HEK293 (cell line): ENCODE results near the gene PHGDH.

Source experiments
- CTCF ChIA-PET: fragments of 350-600 bp; formaldehyde crosslinking; extraction: SDS; loops from one replicate; lab custom pipeline; 2021; ENCODE audit warnings: antibody characterized with exemption; lab: Yijun Ruan, JAX
- POLR2A ChIA-PET: fragments of 300-600 bp; formaldehyde crosslinking; extraction: SDS; loops from one replicate; lab custom pipeline; 2020; ENCODE audit warnings: antibody characterized with exemption, inconsistent platforms; lab: Yijun Ruan, JAX
- H3K27ac ChIP-seq: fragments of 200-500 bp; sonication (Bioruptor generic); 2 replicates; pipeline ENCODE4 v1.5.1; 2014; ENCODE audit warnings: low read depth, low read length, control low read depth, inconsistent platforms; ENCODE audit errors: extremely low read depth
- H3K36me3 ChIP-seq, 2 experiments: fragments of 200-500 bp in 1 of 2; sonication (Bioruptor generic) in 1 of 2; 1 replicate in 1 of 2; 2 replicates in 1 of 2; pipeline ENCODE4 v1.5.1; 2014 to 2017; ENCODE audit warnings: inconsistent platforms in 2 of 2, low read length in 2 of 2; ENCODE audit not compliant: control insufficient read depth in 2 of 2, insufficient read depth in 1 of 2
- H3K4me1 ChIP-seq: fragments of 200-500 bp; sonication (Bioruptor generic); 2 replicates; pipeline ENCODE4 v1.5.1; 2014; ENCODE audit warnings: mild to moderate bottlenecking, low read length, inconsistent platforms; ENCODE audit not compliant: control insufficient read depth, insufficient read depth
- H3K4me3 ChIP-seq: 2 replicates; pipeline ENCODE4 v1.5.1; 2011; ENCODE audit warnings: low read depth, mild to moderate bottlenecking, control low read depth, low read length, moderate library complexity
- H3K9me3 ChIP-seq: fragments of 200-500 bp; sonication (Bioruptor generic); 2 replicates; pipeline ENCODE4 v1.5.1; 2014; ENCODE audit warnings: low read depth, low read length, inconsistent platforms; ENCODE audit not compliant: control insufficient read depth, insufficient read depth
- MYNN ChIP-seq: fragments of 450-650 bp; formaldehyde crosslinking; IDR thresholded peaks from 2 replicates; pipeline ENCODE4 v1.5.1; 2016; ENCODE audit warnings: missing biosample characterization, missing genetic modification characterization, borderline replicate concordance
- PATZ1 ChIP-seq: fragments of 450-650 bp; formaldehyde crosslinking; IDR thresholded peaks from 2 replicates; pipeline ENCODE4 v1.5.1; 2016; ENCODE audit warnings: missing biosample characterization, missing genetic modification characterization
- PRDM2 ChIP-seq: fragments of 450-650 bp; formaldehyde crosslinking; IDR thresholded peaks from 2 replicates; pipeline ENCODE4 v1.5.1; 2016; ENCODE audit warnings: missing biosample characterization, missing genetic modification characterization, borderline replicate concordance
- REST ChIP-seq: fragments of 450-650 bp; formaldehyde crosslinking; IDR thresholded peaks from 2 replicates; pipeline ENCODE4 v1.5.1; 2016; ENCODE audit warnings: missing biosample characterization, missing genetic modification characterization
- ZNF121 ChIP-seq: fragments of 450-650 bp; formaldehyde crosslinking; IDR thresholded peaks from 2 replicates; pipeline ENCODE4 v1.5.1; 2016; ENCODE audit warnings: missing biosample characterization, missing genetic modification characterization
- ZNF16 ChIP-seq: fragments of 450-650 bp; formaldehyde crosslinking; IDR thresholded peaks from 2 replicates; pipeline ENCODE4 v1.5.1; 2016; ENCODE audit warnings: low read depth, missing biosample characterization, missing genetic modification characterization
- ZNF23 ChIP-seq: fragments of 450-650 bp; formaldehyde crosslinking; IDR thresholded peaks from 2 replicates; pipeline ENCODE4 v1.5.1; 2016; ENCODE audit warnings: missing biosample characterization, missing genetic modification characterization, borderline replicate concordance
- ZNF311 ChIP-seq: fragments of 450-650 bp; formaldehyde crosslinking; IDR thresholded peaks from 2 replicates; pipeline ENCODE4 v1.5.1; 2017; ENCODE audit warnings: missing biosample characterization, missing genetic modification characterization, borderline replicate concordance
- ZNF510 ChIP-seq: fragments of 450-650 bp; formaldehyde crosslinking; IDR thresholded peaks from 2 replicates; pipeline ENCODE4 v1.5.1; 2018; ENCODE audit warnings: mild to moderate bottlenecking, missing genetic modification characterization, missing biosample characterization; ENCODE audit not compliant: insufficient replicate concordance
- ZNF558 ChIP-seq: fragments of 450-650 bp; formaldehyde crosslinking; IDR thresholded peaks from 2 replicates; pipeline ENCODE4 v1.5.1; 2016; ENCODE audit warnings: missing biosample characterization, missing genetic modification characterization
- ZNF600 ChIP-seq: fragments of 450-650 bp; formaldehyde crosslinking; IDR thresholded peaks from 2 replicates; pipeline ENCODE4 v1.5.1; 2016; ENCODE audit warnings: missing biosample characterization, missing genetic modification characterization
- ZNF777 ChIP-seq: fragments of 450-650 bp; formaldehyde crosslinking; IDR thresholded peaks from 2 replicates; pipeline ENCODE4 v1.5.1; 2017; ENCODE audit warnings: missing biosample characterization, missing genetic modification characterization, borderline replicate concordance
- TF ChIP-seq, protein P1 (sequence below): fragments of 450-650 bp; IDR thresholded peaks from 2 replicates; pipeline ENCODE4 v1.5.1; 2018; ENCODE audit warnings: missing biosample characterization, mild to moderate bottlenecking, missing genetic modification characterization

PHGDH gene

GRCh38 chr1:119713749-119714456, 2.2 kb downstream of the PHGDH start (continued):
- TF ChIP-seq MYNN (tag by site-specific recombination) (no peak), ZNF600 (peak; percentile 22; the same call in 1 of the 2 replicates), ZNF777 (no peak)

DNA sequence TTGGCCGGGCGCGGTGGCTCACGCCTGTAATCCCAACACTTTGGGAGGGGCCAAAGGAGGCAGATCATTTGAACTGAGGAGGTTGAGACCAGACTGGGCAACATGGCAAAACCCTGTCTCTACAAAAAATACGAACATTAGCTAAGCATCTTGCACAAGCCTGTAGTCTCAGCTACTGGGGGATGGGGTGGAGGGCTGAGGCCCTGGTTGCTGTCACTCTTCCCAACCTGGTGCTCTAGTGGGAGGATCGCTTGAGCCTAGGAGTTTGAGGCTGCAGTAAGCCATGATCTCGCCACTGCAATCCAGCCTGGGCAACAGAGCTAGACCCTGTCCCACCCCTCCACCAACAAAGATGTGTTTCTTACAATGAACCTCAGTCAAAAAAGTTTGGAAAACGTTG, 2.8 kb downstream of the PHGDH start:
- Histone ChIP-seq H3K4me3 (no peak overlapping the region), H3K36me3 (peaks cover 0 to 6% of the 10 kb centered on the region in 2 experiments; a peak in 1 of 3 replicates), H3K4me1 (peaks cover 15% of the 10 kb centered on the region), H3K27ac (no peak overlapping the region), H3K9me3 (no peaks in the 10 kb centered on the region)
- POLR2A ChIA-PET: interaction anchor here (1.3 kb wide), 1 partner anchor 67 kb away, joined by 5 read pairs; the partner anchor contains the start of gene ZNF697
- CTCF ChIA-PET: no interaction called here
- TF ChIP-seq ZNF311 (no peak), ZNF558 (tag by site-specific recombination) (no peak), PATZ1 (tag by site-specific recombination) (0 out of 2 replicates have a peak, but pooled peaks have one; percentile 26), REST (no peak), ZNF16 (tag by site-specific recombination) (no peak), ZNF510 (no peak), ZNF23 (tag by site-specific recombination) (no peak), PRDM2 (tag by site-specific recombination) (no peak), ZNF121 (peak; percentile 94)
- TF ChIP-seq, protein P1, sequence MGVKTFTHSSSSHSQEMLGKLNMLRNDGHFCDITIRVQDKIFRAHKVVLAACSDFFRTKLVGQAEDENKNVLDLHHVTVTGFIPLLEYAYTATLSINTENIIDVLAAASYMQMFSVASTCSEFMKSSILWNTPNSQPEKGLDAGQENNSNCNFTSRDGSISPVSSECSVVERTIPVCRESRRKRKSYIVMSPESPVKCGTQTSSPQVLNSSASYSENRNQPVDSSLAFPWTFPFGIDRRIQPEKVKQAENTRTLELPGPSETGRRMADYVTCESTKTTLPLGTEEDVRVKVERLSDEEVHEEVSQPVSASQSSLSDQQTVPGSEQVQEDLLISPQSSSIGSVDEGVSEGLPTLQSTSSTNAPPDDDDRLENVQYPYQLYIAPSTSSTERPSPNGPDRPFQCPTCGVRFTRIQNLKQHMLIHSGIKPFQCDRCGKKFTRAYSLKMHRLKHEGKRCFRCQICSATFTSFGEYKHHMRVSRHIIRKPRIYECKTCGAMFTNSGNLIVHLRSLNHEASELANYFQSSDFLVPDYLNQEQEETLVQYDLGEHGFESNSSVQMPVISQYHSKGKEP (tag by site-specific recombination): no peak
